ENCODE measurements around the gene ALG3. TPM values are rescaled to one million over a fixed set of nuclear protein-coding genes. Genes with fewer than 3 reads are reported as not detected.

Gene ALG3
- total RNA-seq, 1 donor from 2014 or later, result 38.8 TPM

GRCh38 chr3:184260724-184261269 is 12.0 kb upstream of the ALG3 start:
- no peak for ATAC-seq
- DNase-seq (ENCODE audit: low spot score), result no peak

- ATAC-seq (peak; percentile 54), DNase-seq (ENCODE audit: low spot score) (no peak)
These were observed 11.3 kb upstream of the ALG3 start for GRCh38 chr3:184259878-184260723.

- DNase-seq (ENCODE audit: low spot score) (no peak), ATAC-seq (peak; percentile 3)
These were observed 10.7 kb upstream of the ALG3 start for GRCh38 chr3:184259396-184259877.

GRCh38 chr3:184258926-184259325 is 10.2 kb upstream of the ALG3 start:
- no peak for DNase-seq (ENCODE audit: low spot score)

GRCh38 chr3:184257083-184257915 is 8.5 kb upstream of the ALG3 start:
- ATAC-seq (no peak), DNase-seq (ENCODE audit: low spot score) (no peak)

More at GRCh38 chr3:184258926-184259325, 10.2 kb upstream of the ALG3 start:
- no peak for ATAC-seq

GRCh38 chr3:184255291-184256039 is 6.7 kb upstream of the ALG3 start:
- ATAC-seq, result no peak
- DNase-seq (ENCODE audit: low spot score), result no peak

- ATAC-seq (peak; percentile 78), DNase-seq (ENCODE audit: low spot score) (peak; percentile 88)
These were observed 1.5 kb upstream of the ALG3 start for GRCh38 chr3:184250167-184250828.

GRCh38 chr3:184249412-184250166 is 827 bp upstream of the ALG3 start, which contains the start of gene EEF1AKMT4:
Gene EEF1AKMT4 (plus strand): TSS chr3:184249672. CDS start chr3:184249695, 23 bp downstream.
- DNase-seq (ENCODE audit: low spot score) (peak; percentile 97), ATAC-seq (peak; percentile 93)

- peak; percentile 36 for ATAC-seq
- no peak for DNase-seq (ENCODE audit: low spot score)
These were observed 6.5 kb downstream of the ALG3 start for GRCh38 chr3:184242297-184242685.

- DNase-seq (ENCODE audit: low spot score) (peak; percentile 84), ATAC-seq (peak; percentile 93)
These were observed 7.1 kb downstream of the ALG3 start for GRCh38 chr3:184241447-184242296.

- DNase-seq (ENCODE audit: low spot score) (no peak), ATAC-seq (no peak)
These were observed 7.7 kb downstream of the ALG3 start for GRCh38 chr3:184241141-184241446.

- DNase-seq (ENCODE audit: low spot score), result no peak
- ATAC-seq, result no peak
These were observed 8.2 kb downstream of the ALG3 start for GRCh38 chr3:184240384-184241140.

- DNase-seq (ENCODE audit: low spot score), result no peak
- ATAC-seq, result no peak
These were observed 9.1 kb downstream of the ALG3 start for GRCh38 chr3:184239708-184240107.

GRCh38 chr3:184239221-184239620 is 9.5 kb downstream of the ALG3 start:
- ATAC-seq (no peak), DNase-seq (ENCODE audit: low spot score) (no peak)

- ATAC-seq, result no peak
- no peak for DNase-seq (ENCODE audit: low spot score)
These were observed 10.4 kb downstream of the ALG3 start for GRCh38 chr3:184238246-184238818.

GRCh38 chr3:184237807-184238206 is 11.0 kb downstream of the ALG3 start:
- ATAC-seq (no peak), DNase-seq (ENCODE audit: low spot score) (no peak)

GRCh38 chr3:184237211-184237610 is 11.6 kb downstream of the ALG3 start:
- ATAC-seq, result no peak
- no peak for DNase-seq (ENCODE audit: low spot score)
